ENCODE measurements around the gene HOXA13. TPM values are rescaled to one million over a fixed set of nuclear protein-coding genes. Genes with fewer than 3 reads are reported as not detected.

The HOXA13 gene
- total RNA-seq, 3 donors from 2014 or later (not counting 1 experiment from before 2014, with no cell fraction given), result not detected

DNA sequence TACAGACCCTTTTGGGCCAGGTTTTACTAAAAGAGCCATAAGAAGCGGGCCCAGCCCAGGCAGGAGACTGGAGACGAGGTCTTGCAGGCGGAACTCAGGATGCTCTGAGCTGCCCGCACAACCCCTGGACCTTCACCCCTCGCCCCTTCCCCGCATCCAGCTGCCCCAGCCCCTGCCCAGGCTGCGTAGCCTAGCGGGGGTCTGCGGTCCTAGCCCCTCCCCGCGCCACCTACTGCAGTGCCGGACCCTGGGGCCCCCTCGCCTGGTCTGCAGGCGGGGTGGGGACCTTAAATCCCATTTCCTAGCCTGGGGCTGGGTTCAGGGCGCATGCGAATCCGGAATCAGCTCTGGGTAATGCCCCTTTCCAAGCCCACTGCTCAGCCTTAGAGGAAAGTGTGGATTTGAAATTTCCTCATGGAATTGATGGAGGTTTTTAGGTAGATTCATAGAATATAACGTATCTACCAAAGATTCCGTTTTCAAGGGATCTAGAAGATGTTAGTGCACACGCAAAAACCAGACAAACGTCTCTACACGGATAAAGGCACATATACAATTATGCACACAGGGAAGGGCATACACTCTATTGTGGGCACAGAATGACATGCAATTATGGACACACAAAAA lies 47.0 kb downstream of the HOXA13 start:
- Mint-ChIP-seq H3K27me3 (ENCODE audit: low read depth in 2 of 2) (peaks cover 70 to 72% of the 10 kb centered on the region in 2 donors), H3K4me3 (peak overlapping the region; percentile 17), H3K4me1 (peaks cover 40 to 52% of the 10 kb centered on the region in 2 donors), H3K9me3 (no peaks in the 10 kb centered on the region), H3K36me3 (no peaks in the 10 kb centered on the region), H3K27ac (peak overlapping the region in 1 of 2 donors; percentile 64)
- Histone ChIP-seq H3K27ac (ENCODE audit: low read length) (no peak overlapping the region), H3K4me3 (ENCODE audit: low read length) (no peak overlapping the region), H3K4me1 (ENCODE audit: control insufficient read depth, insufficient read depth, low read length) (peaks cover 73% of the 10 kb centered on the region), H3K36me3 (ENCODE audit: control insufficient read depth, insufficient read depth, low read length) (no peaks in the 10 kb centered on the region), H3K9me3 (ENCODE audit: control insufficient read depth, insufficient read depth, low read length) (no peaks in the 10 kb centered on the region), H3K27me3 (ENCODE audit: control insufficient read depth, insufficient read depth, low read length) (peaks cover 84% of the 10 kb centered on the region)
- no peak for ATAC-seq
- 39% methylated on average over 22 of the region's 22 CpGs for WGBS (ENCODE audit: insufficient coverage)
- DNase-seq, result no peak
- intact Hi-C loops (cut with micrococcal nuclease), result loop anchor here (5.0 kb wide), 2 partner anchors 34 to 56 kb away; partner anchors contain the start of genes HOXA1 and HOXA11
- TF ChIP-seq, protein P1, sequence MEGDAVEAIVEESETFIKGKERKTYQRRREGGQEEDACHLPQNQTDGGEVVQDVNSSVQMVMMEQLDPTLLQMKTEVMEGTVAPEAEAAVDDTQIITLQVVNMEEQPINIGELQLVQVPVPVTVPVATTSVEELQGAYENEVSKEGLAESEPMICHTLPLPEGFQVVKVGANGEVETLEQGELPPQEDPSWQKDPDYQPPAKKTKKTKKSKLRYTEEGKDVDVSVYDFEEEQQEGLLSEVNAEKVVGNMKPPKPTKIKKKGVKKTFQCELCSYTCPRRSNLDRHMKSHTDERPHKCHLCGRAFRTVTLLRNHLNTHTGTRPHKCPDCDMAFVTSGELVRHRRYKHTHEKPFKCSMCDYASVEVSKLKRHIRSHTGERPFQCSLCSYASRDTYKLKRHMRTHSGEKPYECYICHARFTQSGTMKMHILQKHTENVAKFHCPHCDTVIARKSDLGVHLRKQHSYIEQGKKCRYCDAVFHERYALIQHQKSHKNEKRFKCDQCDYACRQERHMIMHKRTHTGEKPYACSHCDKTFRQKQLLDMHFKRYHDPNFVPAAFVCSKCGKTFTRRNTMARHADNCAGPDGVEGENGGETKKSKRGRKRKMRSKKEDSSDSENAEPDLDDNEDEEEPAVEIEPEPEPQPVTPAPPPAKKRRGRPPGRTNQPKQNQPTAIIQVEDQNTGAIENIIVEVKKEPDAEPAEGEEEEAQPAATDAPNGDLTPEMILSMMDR (IDR thresholded peaks at IDR 0.05), result no peak

DNA sequence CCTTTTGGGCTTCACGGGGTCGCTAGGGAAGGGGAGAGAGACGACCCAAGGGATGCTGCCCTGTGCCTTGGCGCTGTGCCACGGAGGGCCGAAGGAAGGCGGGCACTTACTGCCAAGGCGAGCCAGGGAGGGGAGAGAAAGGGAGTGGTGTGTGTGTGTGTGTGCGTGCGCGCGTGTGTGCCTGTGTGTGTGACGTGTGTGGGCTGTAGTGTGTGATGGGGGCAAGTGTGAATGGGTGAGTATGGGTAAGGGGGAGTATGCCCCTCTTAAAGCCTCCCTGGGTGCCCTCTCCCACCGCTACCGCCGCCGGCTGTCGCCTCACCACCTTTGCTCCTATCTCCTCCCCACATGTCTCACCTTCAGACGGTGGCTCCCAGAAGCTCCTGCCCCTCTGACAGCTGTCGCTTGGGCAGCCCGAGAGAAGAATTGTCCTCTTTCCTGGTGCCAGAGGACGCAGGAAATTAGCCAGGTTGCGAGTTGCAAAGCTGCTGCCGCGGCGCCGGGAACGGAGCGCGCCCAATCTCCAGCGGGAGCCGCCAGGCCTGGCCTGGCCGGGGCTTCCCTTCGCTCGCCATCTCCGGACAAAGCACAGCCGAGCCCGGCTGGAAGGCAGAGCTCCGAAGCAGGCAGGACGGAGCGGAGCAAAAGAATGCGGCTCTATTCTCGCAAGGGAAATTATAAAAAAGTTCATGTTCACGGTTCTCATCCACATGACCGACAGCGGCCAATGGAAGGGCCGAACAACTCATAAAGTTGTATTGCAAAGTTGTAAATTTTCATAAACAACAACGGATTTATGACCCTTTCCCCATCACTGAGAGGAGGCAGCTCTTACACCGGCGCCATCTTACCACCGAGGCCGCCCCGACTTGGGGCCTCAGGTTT lies 47.7 kb downstream of the HOXA13 start, which contains the start of gene HOXA3:
HOXA3 (minus strand) TSS at position 653 of the 885 bp plus-strand sequence. CDS start 41,943 bp downstream, outside the sequence.
- no peaks in the 10 kb centered on the region for H3K36me3 ChIP-seq (ENCODE audit: control insufficient read depth, insufficient read depth, low read length)
- Mint-ChIP-seq H3K4me3 (peak within 1 kb of the TSS; percentile 89), H3K9me3 (no peaks in the 10 kb centered on the region), H3K36me3 (no peaks in the 10 kb centered on the region), H3K27me3 (ENCODE audit: low read depth in 2 of 2) (peaks cover 67 to 68% of the 10 kb centered on the region in 2 donors), H3K4me1 (peaks cover 40 to 50% of the 10 kb centered on the region in 2 donors), H3K27ac (peak within 1 kb of the TSS; percentile 4 to 64)
- intact Hi-C loops (cut with micrococcal nuclease), result loop anchor here (1.0 to 5.0 kb wide), 4 partner anchors 9 to 1287 kb away; partner anchors contain the start of genes HOXA1 and HOXA11
- WGBS (ENCODE audit: insufficient coverage), result 2% methylated on average over 53 of the region's 53 CpGs
- peak within 1 kb of the TSS; percentile 29 for H3K4me3 ChIP-seq (ENCODE audit: low read length)
- DNase-seq (peak in 1 of 2 donors; percentile 32), ATAC-seq (no peak)
- H3K4me1 ChIP-seq (ENCODE audit: control insufficient read depth, insufficient read depth, low read length), result peaks cover 75% of the 10 kb centered on the region
- TF ChIP-seq, protein P1 (IDR thresholded peaks at IDR 0.05), result no peak
- peaks cover 82% of the 10 kb centered on the region for H3K27me3 ChIP-seq (ENCODE audit: control insufficient read depth, insufficient read depth, low read length)
- no peaks in the 10 kb centered on the region for H3K9me3 ChIP-seq (ENCODE audit: control insufficient read depth, insufficient read depth, low read length)
- H3K27ac ChIP-seq (ENCODE audit: low read length), result no peak within 1 kb of the TSS

DNA sequence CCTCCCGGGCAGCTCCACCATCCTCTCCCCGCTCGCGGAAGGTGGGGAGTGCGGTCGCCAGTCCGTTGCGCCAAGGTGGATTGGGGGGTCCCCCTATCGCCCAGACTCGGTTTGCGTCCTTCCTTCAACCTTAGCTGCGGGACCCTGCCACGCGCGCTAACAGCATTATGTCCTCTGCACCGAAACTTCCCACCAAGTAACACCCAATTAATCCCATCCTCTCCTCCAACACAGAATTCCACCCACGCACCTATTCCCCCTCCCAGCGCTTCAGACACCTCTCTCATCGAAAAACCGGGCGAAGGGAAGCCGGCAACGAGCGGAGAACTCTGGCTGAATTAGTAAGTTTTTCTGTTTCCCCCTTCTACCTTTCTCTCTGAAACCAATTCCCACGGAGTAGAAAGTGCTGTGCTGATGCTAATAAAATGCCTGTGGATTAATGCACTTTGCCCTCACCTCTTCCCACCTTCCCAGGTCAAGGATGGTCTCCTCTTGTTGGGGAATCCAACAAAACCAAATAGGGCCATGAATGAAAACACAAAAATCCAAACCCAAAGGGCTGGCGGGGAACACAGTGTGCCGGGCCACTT lies 48.5 kb downstream of the HOXA13 start:
- 2% methylated on average over 26 of the region's 27 CpGs for WGBS (ENCODE audit: insufficient coverage)
- H3K4me1 Mint-ChIP-seq, result peaks cover 39 to 49% of the 10 kb centered on the region in 2 donors
- no peaks in the 10 kb centered on the region for H3K9me3 Mint-ChIP-seq
- Histone ChIP-seq H3K4me3 (ENCODE audit: low read length) (peak overlapping the region; percentile 29), H3K36me3 (ENCODE audit: control insufficient read depth, insufficient read depth, low read length) (no peaks in the 10 kb centered on the region), H3K9me3 (ENCODE audit: control insufficient read depth, insufficient read depth, low read length) (no peaks in the 10 kb centered on the region), H3K27ac (ENCODE audit: low read length) (no peak overlapping the region), H3K4me1 (ENCODE audit: control insufficient read depth, insufficient read depth, low read length) (peaks cover 75% of the 10 kb centered on the region), H3K27me3 (ENCODE audit: control insufficient read depth, insufficient read depth, low read length) (peaks cover 85% of the 10 kb centered on the region)
- TF ChIP-seq, protein P1 (IDR thresholded peaks at IDR 0.05), result no peak
- no peaks in the 10 kb centered on the region for H3K36me3 Mint-ChIP-seq
- peak overlapping the region; percentile 89 for H3K4me3 Mint-ChIP-seq
- intact Hi-C loops (cut with micrococcal nuclease), result loop anchor here (1.0 to 5.0 kb wide), 4 partner anchors 10 to 1287 kb away; partner anchors contain the start of genes HOXA1 and HOXA11
- peaks cover 72 to 75% of the 10 kb centered on the region in 2 donors for H3K27me3 Mint-ChIP-seq (ENCODE audit: low read depth in 2 of 2)
- no peak for DNase-seq
- ATAC-seq, result no peak
- peak overlapping the region; percentile 4 to 64 for H3K27ac Mint-ChIP-seq

All from natural killer cell (primary cell).